ENCODE measurements around the gene ZBTB7A.

DNA sequence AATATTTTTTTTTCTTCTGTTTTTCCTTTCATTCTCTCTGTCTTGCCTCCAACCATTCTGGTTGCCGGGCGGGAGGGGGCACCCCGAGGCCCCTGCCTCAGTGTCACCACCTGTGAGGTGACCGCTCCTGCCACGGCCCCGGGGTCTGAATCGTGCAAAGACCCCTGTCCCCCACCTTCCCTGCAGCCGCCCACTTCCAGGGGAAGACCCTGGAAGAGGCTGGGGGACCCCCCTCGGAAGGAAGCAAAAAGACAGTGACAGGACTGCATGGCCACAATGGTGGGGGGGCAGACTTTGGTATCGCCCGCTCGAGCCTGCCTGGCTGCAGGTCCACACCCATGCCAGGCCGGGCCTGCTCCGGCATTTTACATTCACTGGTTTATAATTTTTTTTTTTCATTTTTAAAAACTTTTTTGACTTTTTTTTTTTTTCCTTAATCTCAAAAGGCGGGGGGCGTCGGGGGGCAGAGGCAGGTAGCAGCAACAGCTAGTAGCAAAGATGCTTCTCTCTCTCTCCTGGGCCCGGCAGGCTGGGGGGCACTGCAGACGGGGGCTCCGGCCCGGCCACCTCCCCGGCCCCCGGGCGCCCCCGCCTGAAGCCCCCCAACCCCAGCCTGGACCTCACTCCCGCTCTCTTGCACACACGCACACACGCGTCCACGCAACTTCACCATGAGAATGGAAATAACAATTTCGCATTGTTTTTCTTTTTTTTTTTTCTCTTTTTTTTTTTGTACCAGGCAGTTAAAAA lies 22.6 kb downstream of the ZBTB7A start:
- TF ChIP-seq CTCF (IDR thresholded peaks at IDR 0.05) = no peak
- TF ChIP-seq POLR2A (IDR thresholded peaks at IDR 0.05) = no peak
